Measurements from ENCODE around the gene TMOD3.

DNA sequence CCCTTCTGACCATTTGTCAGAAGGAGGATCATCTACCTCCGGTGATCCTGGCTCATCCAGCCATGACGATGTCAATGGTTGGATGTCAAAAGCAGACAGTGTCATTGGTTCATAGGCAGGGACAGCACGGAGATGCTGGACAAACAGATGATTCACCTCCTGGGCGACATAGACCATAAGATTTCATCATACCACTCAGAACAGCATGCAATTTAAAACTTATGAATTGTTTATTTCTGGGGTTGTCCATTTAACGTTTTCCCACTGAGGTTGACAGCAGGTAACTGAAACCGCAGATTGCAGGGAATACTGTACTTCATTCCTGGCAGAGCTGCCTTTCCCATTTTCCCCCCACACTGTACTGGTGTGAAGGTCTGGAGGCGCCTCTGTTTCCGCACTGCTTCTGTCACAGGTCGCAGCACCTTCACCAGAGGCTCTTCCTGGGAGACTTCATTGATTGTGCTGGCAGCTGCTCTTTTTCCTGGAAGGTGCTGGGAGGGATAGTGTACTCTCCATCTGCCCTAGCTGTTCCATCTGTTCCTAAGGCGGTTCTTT is 32.5 kb upstream of the TMOD3 start:
- TF ChIP-seq, protein P1, sequence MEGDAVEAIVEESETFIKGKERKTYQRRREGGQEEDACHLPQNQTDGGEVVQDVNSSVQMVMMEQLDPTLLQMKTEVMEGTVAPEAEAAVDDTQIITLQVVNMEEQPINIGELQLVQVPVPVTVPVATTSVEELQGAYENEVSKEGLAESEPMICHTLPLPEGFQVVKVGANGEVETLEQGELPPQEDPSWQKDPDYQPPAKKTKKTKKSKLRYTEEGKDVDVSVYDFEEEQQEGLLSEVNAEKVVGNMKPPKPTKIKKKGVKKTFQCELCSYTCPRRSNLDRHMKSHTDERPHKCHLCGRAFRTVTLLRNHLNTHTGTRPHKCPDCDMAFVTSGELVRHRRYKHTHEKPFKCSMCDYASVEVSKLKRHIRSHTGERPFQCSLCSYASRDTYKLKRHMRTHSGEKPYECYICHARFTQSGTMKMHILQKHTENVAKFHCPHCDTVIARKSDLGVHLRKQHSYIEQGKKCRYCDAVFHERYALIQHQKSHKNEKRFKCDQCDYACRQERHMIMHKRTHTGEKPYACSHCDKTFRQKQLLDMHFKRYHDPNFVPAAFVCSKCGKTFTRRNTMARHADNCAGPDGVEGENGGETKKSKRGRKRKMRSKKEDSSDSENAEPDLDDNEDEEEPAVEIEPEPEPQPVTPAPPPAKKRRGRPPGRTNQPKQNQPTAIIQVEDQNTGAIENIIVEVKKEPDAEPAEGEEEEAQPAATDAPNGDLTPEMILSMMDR (IDR thresholded peaks at IDR 0.05; ENCODE audit: extremely low read depth in 1 of 2, insufficient read depth in 1 of 2, low read depth in 1 of 2, low read length in 2 of 2): no peak
- no peak for TF ChIP-seq POLR2A (IDR thresholded peaks at IDR 0.05; ENCODE audit: low read depth, low read length)
- TF ChIP-seq EZH2 (IDR thresholded peaks at IDR 0.05; ENCODE audit: borderline replicate concordance, low read depth, low read length, severe bottlenecking): no peak
- TF ChIP-seq POLR2AphosphoS5 (IDR thresholded peaks at IDR 0.05; ENCODE audit: insufficient read depth, low read depth, low read length): no peak
- no peak for TF ChIP-seq GATA2 (IDR thresholded peaks at IDR 0.05; ENCODE audit: insufficient read depth, insufficient read length, low read depth, low read length)
- TF ChIP-seq, protein P2, sequence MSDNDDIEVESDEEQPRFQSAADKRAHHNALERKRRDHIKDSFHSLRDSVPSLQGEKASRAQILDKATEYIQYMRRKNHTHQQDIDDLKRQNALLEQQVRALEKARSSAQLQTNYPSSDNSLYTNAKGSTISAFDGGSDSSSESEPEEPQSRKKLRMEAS (IDR thresholded peaks at IDR 0.05; ENCODE audit: insufficient read depth, insufficient read length): no peak
- TF ChIP-seq FOS (IDR thresholded peaks at IDR 0.05; ENCODE audit: borderline replicate concordance, insufficient read depth, low read length): no peak
- no peak for TF ChIP-seq MYC (IDR thresholded peaks at IDR 0.05; ENCODE audit: low read depth, low read length)
